DOHH2 (cell line): ENCODE results near the gene KAT6B.
"Not testable (repeated sequence)": the region's sequence is repeated elsewhere in the genome, so short reads cannot be mapped to it uniquely, and the experiment has no call there.

ENCODE experiments used
- H3F3A ChIP-seq: fragments of 200-600 bp; sonication (generic), shearing (Covaris generic); 2 replicates; pipeline ENCODE4 v1.6.0; 2016; ENCODE audit warnings: antibody characterized with exemption, mild to moderate bottlenecking; ENCODE audit not compliant: control insufficient read depth, insufficient read depth
- H3K27ac ChIP-seq: fragments of 200-600 bp; sonication (generic); 2 replicates; pipeline ENCODE4 v1.5.1; 2014; ENCODE audit warnings: low read depth, mild to moderate bottlenecking, low read length, moderate library complexity
- H3K27me3 ChIP-seq: fragments of 200-600 bp; sonication (generic); 2 replicates; pipeline ENCODE4 v1.6.1; 2014; ENCODE audit warnings: mild to moderate bottlenecking, low read length, mixed read lengths; ENCODE audit not compliant: control insufficient read depth
- H3K36me3 ChIP-seq: fragments of 200-600 bp; sonication (generic); 2 replicates; pipeline ENCODE4 v1.6.1; 2014; ENCODE audit warnings: mild to moderate bottlenecking, low read length, moderate library complexity, mixed read lengths; ENCODE audit not compliant: control insufficient read depth
- H3K4me1 ChIP-seq: fragments of 200-600 bp; sonication (generic); 2 replicates; pipeline ENCODE4 v1.6.1; 2014; ENCODE audit warnings: mild to moderate bottlenecking, low read length, mixed read lengths; ENCODE audit not compliant: control insufficient read depth
- H3K4me2 ChIP-seq: fragments of 200-600 bp; sonication (generic); 2 replicates; pipeline ENCODE4 v1.6.0; 2014; ENCODE audit warnings: mild to moderate bottlenecking, low read length, moderate library complexity
- H3K4me3 ChIP-seq: fragments of 200-600 bp; sonication (generic); 2 replicates; pipeline ENCODE4 v1.5.1; 2014; ENCODE audit warnings: mild to moderate bottlenecking, low read length, mixed read lengths
- H3K79me2 ChIP-seq: fragments of 200-600 bp; sonication (generic); 2 replicates; pipeline ENCODE4 v1.6.1; 2014; ENCODE audit warnings: mild to moderate bottlenecking, low read length, mixed read lengths; ENCODE audit not compliant: control insufficient read depth
- H3K9me2 ChIP-seq: fragments of 200-600 bp; sonication (generic); replicated peaks from 2 replicates; pipeline ENCODE4 v1.6.1; 2014; ENCODE audit warnings: mild to moderate bottlenecking, low read length, mixed read lengths; ENCODE audit not compliant: control insufficient read depth
- H3K9me3 ChIP-seq: fragments of 200-600 bp; sonication (generic); 2 replicates; pipeline ENCODE4 v1.6.1; 2014; ENCODE audit warnings: antibody characterized with exemption, low read length, mixed read lengths; ENCODE audit not compliant: control insufficient read depth, insufficient read depth
- H4K20me1 ChIP-seq: fragments of 200-600 bp; sonication (generic); 2 replicates; pipeline ENCODE4 v1.6.0; 2014; ENCODE audit warnings: low read depth, mild to moderate bottlenecking, antibody characterized with exemption, low read length, moderate library complexity; ENCODE audit not compliant: control insufficient read depth, insufficient read depth
- CTCF ChIP-seq: fragments of 200-600 bp; sonication (generic); IDR thresholded peaks from one replicate; pipeline ENCODE4 v1.5.1; 2014; ENCODE audit warnings: antibody characterized with exemption, mild to moderate bottlenecking, low read depth, low read length; ENCODE audit not compliant: poor library complexity, severe bottlenecking
- EZH2phosphoT487 ChIP-seq: fragments of 200-600 bp; sonication (generic); IDR thresholded peaks from 2 replicates; pipeline ENCODE4 v1.6.1; 2017; ENCODE audit warnings: borderline replicate concordance, mild to moderate bottlenecking, antibody characterized with exemption, low read length, moderate library complexity, mixed read lengths

KAT6B gene

GRCh38 chr10:74826142-74827044, at the start of gene KAT6B:
TSS of gene KAT6B (plus strand) at chr10:74826600. CDS start at chr10:74842858, 16,258 bp downstream.
- no peaks in the 10 kb centered on the region for H3K9me2 ChIP-seq

DNA sequence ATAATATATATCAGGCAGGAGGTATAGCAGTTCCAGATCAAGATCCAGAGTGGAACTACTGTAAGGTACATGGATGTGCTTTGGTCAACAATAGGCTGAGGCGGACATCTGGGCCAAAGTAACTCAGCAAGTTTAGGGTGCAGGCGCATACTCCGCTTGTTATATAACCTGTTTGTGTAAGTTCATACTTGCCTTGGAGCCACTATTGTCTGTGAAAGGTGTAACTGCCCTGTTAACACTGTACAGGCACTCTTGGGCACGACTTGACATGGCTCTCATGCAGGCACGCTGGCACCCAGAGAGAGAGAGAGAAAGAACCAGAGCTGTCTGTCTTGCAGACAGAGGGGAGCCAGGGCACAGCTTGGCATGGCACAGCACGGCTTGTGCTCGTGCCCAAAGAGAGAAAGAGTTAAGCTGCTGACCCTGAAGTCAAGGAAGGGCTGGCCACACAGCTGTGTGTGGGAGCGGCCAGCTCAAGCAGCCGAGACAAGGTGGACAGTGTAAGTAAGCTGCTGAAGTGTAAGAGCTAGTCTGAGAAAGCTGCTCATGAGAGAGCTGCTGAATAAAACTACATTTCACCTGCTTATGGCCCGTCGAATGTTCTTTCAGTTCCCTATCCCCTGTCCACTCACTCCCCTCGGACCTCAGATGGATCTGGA, 47.8 kb upstream of the KAT6B start:
- no peaks in the 10 kb centered on the region for H3K36me3 ChIP-seq
- no peaks in the 10 kb centered on the region for H4K20me1 ChIP-seq
- no peaks in the 10 kb centered on the region for H3F3A ChIP-seq
- peaks cover 11% of the 10 kb centered on the region; the same call in 1 of the 2 replicates for H3K9me3 ChIP-seq
- no peaks in the 10 kb centered on the region for H3K9me2 ChIP-seq
- no peak overlapping the region for H3K4me2 ChIP-seq
- no peaks in the 10 kb centered on the region for H3K79me2 ChIP-seq
- TF ChIP-seq CTCF (no peak), EZH2phosphoT487 (no peak)
- H3K27ac ChIP-seq = no peak overlapping the region
- no peaks in the 10 kb centered on the region for H3K4me1 ChIP-seq
- no peaks in the 10 kb centered on the region for H3K27me3 ChIP-seq
- H3K4me3 ChIP-seq = no peak overlapping the region

More at GRCh38 chr10:74826142-74827044, at the start of gene KAT6B:
- H3K4me2 ChIP-seq = peak within 1 kb of the TSS; percentile 91
- no peak for TF ChIP-seq EZH2phosphoT487
- peak; percentile 58 for TF ChIP-seq CTCF
- peak within 1 kb of the TSS; percentile 80 for H3K27ac ChIP-seq
- peaks cover 32% of the 10 kb centered on the region for H3K4me1 ChIP-seq
- peaks cover 13% of the 10 kb centered on the region for H3F3A ChIP-seq
- 0 out of 2 replicates have a peak, but pooled peaks cover 3% of the 10 kb centered on the region for H3K36me3 ChIP-seq
- no peaks in the 10 kb centered on the region for H4K20me1 ChIP-seq
- no peaks in the 10 kb centered on the region for H3K9me3 ChIP-seq
- H3K4me3 ChIP-seq = peak within 1 kb of the TSS; percentile 81
- no peaks in the 10 kb centered on the region; the same call in 1 of the 2 replicates for H3K27me3 ChIP-seq
- H3K79me2 ChIP-seq = peaks cover 38% of the 10 kb centered on the region

DNA sequence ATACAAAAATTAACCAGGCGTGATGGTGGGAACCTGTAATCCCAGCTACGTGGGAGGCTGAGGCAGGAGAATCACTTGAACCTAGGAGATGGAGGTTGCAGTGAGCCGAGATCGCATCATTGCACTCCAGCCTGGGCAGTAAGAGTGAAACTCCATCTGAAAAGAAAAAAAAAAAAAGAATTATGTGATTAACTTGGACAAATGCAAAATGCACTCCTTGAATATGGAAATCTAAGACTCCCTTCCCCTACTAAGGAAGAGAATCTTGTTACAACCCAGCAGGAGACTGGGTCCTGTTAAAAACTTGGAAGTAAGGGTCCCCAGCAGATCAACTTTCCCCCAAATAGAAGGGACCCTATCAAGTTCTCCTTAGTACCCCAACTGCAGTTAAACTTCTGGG, 44.5 kb upstream of the KAT6B start:
- not testable (repeated sequence) for H3K4me2 ChIP-seq, H4K20me1 ChIP-seq, H3K4me3 ChIP-seq, H3K4me1 ChIP-seq, H3K27ac ChIP-seq, H3K9me3 ChIP-seq, H3K36me3 ChIP-seq, H3K79me2 ChIP-seq, H3K9me2 ChIP-seq, H3F3A ChIP-seq, H3K27me3 ChIP-seq

DNA sequence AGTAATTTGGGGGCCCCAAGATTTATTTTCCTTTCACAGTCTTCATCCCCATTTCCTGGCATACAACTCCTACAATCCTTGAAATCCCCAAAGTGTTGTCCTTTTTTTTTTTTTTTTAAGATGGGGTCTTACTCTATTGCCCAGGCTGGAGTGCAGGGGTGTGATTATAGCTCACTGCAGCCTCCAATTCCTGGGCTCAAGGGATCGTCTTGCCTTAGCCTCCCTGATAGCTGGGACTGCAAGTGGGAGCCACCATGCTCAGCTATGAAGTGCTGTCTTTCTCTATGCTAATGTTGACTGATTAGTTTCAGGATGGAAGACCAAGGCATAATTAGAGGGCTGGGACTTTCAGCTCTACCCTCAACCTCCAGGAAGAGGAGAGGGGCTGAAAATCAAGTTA, 41.9 kb upstream of the KAT6B start:
- H3K4me2 ChIP-seq = no peak overlapping the region
- no peak overlapping the region for H3K27ac ChIP-seq
- no peaks in the 10 kb centered on the region for H3K79me2 ChIP-seq
- no peaks in the 10 kb centered on the region for H3K4me1 ChIP-seq
- no peak overlapping the region for H3K4me3 ChIP-seq
- no peaks in the 10 kb centered on the region for H4K20me1 ChIP-seq
- no peak for TF ChIP-seq CTCF
- no peak for TF ChIP-seq EZH2phosphoT487
- no peaks in the 10 kb centered on the region for H3K27me3 ChIP-seq
- H3F3A ChIP-seq = no peaks in the 10 kb centered on the region
- no peaks in the 10 kb centered on the region for H3K36me3 ChIP-seq
- no peaks in the 10 kb centered on the region for H3K9me3 ChIP-seq
- H3K9me2 ChIP-seq = no peaks in the 10 kb centered on the region
